ENCODE data around the gene CERT1.
"Not testable (repeated sequence)": the region's sequence is repeated elsewhere in the genome, so short reads cannot be mapped to it uniquely, and the experiment has no call there.

The CERT1 gene, protein sequence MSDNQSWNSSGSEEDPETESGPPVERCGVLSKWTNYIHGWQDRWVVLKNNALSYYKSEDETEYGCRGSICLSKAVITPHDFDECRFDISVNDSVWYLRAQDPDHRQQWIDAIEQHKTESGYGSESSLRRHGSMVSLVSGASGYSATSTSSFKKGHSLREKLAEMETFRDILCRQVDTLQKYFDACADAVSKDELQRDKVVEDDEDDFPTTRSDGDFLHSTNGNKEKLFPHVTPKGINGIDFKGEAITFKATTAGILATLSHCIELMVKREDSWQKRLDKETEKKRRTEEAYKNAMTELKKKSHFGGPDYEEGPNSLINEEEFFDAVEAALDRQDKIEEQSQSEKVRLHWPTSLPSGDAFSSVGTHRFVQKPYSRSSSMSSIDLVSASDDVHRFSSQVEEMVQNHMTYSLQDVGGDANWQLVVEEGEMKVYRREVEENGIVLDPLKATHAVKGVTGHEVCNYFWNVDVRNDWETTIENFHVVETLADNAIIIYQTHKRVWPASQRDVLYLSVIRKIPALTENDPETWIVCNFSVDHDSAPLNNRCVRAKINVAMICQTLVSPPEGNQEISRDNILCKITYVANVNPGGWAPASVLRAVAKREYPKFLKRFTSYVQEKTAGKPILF

DNA sequence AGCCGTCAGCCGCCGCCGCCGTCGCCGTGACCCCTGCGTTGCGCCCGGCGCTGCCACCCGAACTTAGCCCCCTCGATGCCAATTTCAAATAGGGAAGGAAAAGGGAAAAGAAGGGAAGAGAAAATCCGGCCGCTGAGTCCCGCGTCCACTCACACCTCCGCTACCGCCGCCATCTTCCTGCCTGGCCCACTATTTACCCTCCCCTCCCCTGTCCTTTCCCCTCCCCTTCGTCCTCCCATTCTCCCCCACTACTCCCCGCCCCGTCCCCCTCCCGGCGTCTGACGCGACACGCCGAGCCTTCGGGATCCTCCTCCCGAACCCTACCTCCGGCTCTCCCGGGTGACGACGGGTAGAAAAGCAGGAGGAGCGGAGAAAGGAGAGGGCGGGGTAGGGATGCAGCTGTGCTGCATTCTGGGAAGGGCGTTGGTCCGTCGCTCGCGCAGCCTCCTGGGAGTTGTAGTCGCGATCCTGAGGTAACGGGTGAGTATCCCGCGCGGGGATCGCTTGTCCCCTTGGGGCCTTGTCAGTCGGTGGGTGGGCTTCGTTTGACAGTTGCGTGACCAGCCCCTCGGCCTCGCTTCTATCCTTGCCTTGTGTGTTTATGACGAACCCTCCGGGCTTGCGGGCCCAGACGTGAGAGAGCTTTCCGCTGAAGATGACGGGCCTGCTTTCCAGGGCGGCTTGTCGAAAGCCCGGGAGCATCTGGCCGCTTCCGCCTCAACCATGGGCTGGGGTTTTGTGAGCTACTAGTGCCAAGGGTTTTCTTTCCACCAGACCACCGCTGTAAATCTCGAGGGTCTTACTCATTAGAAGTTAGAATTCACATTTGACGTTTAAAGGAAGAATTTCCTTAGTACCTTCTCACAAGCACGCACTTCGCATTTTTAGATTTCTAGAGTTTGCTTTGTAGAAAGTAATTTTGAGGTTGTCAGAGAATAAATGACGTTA lies at the start of gene CERT1, which contains the start of gene POLK:
Gene CERT1 (minus strand): TSS at position 195 of the 948 bp plus-strand sequence. CDS start 422 bp downstream, outside the sequence.
Gene POLK (plus strand): TSS at position 457 of the 948 bp plus-strand sequence.
- peak; percentile 74 for DNase-seq

DNA sequence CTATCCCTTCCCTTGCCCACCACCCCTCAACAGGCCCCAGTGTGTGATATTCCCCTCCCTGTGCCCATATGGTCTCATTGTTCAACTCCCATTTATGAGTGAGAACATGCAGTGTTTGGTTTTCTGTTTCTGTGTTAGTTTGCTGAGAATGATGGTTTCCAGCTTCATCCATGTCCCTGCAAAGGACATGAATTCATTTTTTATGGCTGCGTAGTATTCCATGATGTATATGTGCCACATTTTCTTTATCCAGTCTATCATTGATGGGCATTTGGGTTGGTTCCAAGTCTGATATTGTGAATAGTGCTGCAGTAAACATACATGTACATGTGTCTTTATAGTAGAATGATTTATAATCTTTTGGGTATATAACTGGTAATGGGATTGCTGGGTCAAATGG lies 49.2 kb upstream of the CERT1 start:
- DNase-seq, result not testable (repeated sequence)

DNA sequence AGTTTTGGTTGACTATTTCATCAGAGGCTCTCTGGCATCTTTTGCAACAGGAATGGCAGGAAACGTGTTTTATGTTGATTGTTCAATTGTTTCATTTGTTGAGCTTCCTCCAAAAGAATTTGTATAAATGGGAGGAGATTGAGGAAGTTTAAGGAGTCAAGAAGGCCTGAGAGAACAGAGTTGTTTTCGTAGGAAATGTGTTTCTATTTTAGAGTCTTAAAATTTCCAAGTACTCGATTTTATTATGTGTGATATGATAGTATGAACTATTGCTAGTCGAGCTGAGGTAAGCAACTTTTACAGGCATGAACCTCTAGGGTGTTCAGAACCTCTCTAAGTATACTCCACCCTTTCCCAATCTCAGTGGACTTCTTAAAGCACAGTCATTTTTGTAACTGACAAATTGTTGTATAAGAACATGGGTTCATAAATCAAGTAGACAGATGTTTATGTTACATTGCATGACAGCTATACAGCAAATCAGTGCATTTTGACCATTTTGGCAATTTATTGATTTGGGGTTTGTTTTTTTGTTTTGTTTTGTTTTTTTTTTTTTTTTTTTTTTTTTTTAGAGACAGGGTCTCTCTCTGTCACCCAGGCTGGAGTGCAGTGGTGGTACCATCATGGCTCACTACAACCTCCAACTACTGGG lies 47.7 kb upstream of the CERT1 start:
- peak; percentile 62 for DNase-seq

DNA sequence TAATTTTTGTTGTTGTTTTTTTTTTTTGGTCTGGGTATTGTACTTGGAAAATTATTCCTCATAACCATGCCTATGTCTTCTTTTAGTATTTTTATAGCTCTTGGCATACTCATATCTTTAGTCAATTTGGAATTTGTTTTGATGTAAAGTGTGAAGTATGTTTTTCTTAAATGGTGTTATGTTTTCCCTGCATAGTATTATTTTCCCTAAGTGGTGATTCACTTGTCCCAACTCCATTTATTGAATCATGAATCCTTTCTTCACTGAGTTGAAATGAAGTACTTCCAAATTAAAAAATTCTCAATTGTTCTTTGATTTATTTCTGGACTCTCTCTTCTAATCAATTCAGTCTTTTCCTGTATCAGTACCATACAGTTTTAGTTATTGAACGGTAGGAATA lies 46.8 kb upstream of the CERT1 start:
- DNase-seq, result no peak

DNA sequence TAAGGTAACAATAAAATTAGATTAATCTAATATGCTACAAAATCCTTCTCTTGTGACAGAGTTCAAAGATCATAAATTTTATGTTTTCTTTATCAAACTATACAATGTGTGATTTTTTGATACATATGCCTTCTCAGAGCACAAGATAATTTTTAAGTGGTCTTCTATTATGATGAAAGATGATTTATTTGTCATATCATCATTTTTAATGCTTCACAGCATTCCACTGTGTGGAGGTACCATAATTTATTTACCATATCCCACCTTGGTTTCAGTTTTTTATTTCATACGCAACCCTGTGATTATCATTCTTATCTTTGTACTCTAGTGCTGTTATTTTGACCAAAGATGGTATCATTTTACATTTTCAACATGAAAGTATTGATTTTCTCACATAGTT lies 41.9 kb upstream of the CERT1 start:
- no peak for DNase-seq

DNA sequence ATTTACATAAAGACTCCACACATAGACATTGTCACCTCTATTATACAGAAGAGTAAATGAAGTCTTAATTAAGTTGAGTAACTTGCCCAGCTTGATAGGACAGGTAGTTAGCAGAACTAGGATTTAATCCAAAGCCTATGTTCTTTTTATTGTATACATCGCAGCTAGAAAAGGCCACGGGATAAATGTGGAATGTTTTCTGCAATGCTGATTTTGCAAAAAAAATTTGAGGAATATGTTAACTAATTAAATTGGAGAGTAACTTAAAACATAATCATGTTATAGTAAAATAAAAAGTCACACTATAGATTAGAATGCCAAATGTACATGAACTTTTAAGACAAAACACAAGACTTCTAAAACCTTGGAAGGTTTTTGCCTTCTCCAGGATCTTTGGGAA lies 41.3 kb upstream of the CERT1 start:
- no peak for DNase-seq

DNA sequence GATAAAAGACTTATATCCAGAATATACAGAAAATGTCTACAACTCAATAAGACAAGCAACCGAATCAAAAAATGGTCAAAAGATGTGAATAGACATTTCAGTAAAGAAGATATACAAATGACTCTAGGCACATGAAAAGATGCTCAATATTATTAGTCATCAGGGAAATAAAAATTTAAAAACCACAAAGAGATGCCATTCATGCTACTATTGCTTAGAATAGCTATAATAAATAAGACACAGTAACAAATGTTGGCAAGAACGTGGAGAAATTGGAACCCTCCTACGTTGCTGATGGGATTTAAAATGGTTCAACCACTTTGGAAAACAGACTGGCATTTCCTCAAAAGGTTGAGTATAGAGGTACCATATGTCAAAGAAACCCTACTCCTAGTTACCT lies 40.0 kb upstream of the CERT1 start:
- no peak for DNase-seq

DNA sequence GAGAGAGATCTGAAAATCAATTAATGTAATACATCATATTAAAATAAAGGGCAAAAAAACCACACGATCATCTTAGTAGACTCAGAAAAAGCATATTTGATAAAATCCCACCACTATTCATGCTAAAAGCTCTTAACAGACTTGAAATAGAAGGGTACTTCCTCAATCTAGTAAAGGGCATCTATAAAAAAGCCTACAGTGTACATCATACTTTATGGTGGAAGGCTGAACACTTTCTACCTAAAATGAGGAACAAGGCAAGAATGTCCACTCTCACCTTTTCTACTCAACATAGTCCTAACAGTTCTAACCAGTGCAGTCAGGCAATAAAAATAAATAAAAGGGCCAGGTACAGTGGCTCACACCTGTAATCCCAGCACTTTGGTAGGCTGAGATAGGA lies 39.2 kb upstream of the CERT1 start:
- DNase-seq, result no peak

DNA sequence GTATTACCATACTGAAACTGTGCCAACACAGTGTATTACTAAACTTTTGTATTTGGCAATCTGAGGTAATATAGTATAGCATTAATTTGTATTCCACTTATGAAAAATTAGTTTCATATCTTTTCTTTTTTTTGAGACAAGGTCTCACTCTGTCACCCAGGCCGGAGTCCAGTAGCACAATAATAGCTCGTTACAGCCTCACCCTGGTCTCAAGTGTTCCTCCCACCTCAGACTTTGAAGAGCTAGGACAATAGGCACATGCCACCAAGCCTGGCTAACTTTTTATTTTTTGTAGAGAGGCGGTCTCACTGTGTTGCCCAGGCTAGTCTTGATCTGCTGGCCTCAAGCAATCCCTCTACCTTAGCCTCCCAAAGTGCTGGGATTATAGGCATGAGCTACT lies 36.4 kb upstream of the CERT1 start:
- no peak for DNase-seq

DNA sequence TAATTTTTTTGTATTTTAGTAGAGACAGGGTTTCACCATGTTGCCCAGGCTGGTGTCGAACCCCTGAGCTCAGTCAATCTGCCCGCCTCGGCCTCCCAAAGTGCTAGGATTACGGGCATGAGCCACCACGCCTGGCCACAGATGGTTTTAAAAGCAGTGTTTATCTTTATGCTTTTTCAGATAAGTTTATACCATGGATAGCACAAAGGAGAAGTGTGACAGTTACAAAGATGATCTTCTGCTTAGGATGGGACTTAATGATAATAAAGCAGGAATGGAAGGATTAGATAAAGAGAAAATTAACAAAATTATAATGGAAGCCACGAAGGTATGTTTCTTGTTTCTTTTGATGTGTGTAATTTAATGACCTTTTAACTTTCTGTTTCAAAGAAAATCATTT lies 35.4 kb upstream of the CERT1 start:
- DNase-seq, result no peak

DNA sequence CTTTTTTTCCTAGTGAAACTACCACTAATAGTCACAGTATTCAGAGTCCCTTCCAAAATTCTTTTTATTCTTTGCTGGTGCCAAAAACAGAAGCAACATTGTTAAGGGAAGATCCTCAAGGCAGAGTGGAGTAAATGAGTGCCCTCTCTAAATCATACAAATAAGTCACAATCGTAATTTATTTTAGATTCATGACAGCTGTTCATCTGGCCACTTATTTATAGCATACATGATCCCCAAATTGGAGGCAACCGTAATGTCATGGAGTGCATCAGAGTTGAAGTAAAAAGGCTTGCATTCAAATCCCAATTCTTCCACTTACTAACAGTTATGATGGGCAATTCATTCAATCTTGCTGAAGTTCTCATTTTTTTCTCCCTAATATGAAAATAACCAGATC lies 33.7 kb upstream of the CERT1 start:
- DNase-seq, result no peak

DNA sequence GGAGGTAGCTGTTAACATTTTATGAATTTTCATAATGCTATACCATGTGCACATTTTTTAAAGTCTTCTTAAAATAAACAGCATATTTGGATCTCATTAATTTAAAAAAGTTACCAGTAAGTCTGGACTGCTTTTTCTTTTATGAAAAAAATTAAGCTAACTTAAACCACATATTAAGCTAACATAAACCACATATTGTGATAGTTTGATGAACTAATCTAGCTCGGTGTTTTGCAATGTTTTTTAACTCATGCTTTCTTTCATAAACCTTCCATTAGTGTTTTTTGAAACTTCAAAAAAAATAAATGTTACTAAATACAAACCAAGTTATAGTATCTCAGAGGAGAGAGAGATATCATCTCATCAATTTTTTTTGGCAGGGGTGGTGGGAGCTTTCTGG lies 26.8 kb upstream of the CERT1 start:
- DNase-seq, result no peak

DNA sequence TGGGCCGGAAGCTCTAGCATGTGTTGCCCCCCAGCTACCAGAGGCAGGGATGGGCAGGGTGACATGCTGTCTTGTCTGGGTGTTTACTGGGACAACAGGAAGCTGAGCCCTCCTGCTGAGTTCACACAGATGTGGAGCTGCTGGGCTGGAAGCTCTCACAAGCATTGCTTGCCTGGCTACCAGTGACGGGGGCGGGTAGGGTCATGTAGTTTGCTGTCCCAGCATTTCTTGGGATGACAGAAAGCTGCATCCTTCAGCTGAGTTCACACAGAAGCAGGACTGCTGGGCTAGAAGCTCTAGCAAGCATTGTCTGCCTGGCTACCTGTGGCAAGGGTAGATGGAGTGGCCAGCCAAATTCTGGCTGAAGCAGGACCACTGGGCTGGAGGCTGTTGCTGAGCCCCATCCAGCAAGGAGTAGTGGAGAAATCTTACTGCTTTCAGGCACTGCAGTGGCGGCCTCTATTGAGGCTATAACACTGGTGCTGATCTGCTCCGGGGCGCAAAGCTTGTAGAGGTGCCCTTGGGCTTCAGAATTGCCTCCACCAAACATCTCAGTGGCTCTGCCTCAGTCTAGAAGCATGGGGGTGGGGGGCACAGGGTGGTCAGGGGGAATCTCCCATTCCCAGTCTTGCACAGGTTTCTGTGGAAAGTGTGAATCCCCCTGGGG lies 25.4 kb upstream of the CERT1 start:
- DNase-seq, result no peak

DNA sequence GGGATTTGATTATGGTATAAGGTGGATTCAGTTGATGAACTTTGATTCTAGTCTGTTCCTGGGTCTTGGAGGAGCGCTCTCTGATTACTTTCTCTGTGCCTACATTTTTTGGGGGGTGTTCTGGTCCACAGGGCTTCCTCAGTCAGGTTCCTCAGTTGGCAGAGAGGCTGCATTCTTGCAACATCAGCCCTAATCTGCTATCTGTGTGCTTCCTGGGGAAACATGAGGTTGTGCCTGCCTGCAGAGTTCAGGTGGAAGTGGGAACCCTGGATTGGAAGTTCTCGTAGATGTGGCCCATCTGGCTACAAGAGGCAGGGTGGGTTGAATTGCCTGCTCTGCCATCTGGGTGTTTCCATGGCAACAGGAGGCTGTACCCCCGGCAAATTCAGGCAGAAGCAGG lies 24.7 kb upstream of the CERT1 start:
- no peak for DNase-seq

DNA sequence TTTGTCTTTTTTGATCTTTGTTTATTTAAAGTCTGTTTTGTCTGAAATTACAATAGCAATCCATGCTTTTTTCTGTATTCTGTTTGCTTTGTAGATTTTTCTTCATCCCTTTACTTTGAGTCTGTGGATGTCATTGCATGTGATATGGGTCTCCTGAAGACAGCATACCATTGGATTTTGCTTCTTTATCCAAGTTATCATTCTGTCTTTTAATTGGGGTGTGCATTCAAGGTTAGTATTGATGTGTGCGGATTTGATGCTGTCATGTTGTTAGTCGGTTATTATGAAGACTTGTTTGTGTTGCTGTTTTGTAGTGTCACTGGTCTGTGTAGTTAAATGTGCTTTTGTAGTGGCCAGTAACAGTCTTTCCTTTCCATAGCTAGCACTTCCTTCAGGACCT lies 23.3 kb upstream of the CERT1 start:
- no peak for DNase-seq

DNA sequence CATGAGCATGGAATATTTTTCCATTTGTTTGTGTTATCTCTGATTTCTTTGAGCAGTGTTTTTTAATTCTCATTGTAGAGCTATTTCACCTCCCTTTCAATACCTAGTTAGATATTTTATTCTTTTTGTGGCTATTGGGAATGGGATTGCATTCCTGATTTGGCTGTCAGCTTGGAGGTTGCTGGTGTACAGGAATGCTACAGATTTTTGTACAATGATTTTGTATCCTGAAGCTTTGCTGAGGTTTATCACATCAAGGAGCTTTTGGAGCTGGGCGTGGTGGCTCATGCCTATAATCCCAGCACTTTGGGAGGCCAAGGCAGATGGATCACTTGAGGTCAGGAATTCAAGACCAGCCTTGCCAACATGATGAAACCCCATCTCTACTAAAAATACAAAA lies 22.3 kb upstream of the CERT1 start:
- DNase-seq, result not testable (repeated sequence)

DNA sequence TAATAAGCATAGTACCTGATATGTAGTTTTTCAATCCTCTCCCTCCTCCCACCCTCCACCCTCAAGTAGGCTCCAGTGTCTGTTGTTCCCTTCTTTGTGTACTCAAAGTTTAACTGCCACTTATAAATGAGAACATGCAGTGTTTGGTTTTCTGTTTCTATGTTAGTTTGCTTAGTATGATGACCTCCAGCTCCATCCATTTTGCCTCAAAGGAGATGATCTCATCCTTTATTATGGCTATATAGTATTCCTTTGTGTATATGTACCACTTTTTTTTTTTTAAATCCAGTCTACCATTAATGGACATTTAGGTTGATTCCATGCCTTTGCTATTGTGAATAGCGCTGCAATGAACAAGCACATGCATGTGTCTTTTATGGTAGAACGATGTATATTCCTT lies 20.8 kb upstream of the CERT1 start:
- DNase-seq, result no peak

DNA sequence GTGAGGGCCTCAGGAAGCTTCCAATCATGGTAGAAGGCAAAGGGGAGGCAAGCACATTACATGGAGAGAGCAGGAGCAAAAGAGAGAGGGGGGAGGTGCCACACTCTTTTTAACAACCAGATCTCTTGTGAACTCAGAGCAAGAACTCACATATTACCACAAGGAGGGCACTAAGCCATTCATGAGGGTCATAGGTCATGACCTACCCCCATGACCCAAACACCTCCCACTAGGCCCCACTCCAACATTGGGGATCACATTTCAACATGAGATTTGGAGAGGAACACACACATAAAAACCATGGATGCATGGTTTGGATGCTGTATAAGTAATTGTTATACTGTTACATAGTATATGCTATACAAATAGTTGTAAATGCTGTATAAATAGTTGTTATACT lies 17.8 kb upstream of the CERT1 start:
- no peak for DNase-seq

DNA sequence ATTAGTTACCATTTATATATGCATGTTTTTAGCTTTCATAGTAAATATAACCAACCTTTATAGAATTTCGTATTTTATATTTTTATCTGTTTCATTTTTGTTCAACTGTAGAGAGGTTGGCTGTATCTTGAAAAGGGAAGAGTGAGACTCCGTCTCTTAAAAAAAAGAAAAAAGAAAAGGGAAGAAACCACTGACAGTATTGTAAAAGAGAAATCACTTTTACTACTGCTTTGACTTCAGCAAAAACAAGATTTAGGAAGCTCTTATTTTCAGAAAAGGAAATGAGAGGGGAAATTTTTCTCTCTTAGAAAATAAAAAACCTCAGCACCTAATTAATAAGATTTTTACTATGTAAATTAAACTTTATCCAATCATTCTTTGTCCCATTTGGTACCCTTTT lies 14.6 kb upstream of the CERT1 start:
- DNase-seq, result no peak

DNA sequence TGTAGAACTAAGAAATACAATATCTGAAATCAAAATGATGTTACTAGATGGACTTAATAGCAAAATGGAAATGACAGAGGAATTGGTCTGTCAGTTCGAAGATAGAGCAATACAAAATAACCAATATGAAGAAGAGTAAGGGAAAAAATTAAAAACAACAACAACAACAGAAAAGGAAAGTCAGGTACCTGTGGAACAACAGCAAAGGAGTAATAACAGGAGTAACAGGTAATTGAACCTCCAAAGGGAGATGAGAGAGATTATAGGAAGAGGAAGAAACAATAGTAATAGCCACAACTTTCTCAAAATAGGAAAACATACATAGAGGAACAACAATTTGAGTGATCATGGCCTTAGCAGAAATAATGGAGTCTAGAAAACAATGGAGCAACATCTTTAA lies 13.9 kb upstream of the CERT1 start:
- no peak for DNase-seq

DNA sequence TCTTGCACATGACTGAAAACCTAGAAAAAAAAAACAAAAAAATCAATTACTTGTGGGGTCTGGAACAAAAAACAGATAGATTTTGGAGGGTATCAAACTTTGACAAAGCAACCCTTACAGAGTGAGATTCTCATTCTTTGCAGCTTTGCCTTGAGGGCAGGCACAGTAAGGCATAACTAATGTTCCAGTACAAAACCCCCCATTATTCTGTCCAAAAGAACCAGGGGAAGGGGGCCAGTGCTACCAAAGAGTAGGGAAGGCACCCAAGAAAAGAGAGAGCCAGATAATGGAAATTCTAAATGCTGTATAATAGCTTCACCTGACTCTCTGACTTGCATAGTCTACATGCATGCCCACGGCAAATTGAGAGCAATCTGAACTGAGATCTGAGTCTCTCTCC lies 13.2 kb upstream of the CERT1 start:
- DNase-seq, result no peak

DNA sequence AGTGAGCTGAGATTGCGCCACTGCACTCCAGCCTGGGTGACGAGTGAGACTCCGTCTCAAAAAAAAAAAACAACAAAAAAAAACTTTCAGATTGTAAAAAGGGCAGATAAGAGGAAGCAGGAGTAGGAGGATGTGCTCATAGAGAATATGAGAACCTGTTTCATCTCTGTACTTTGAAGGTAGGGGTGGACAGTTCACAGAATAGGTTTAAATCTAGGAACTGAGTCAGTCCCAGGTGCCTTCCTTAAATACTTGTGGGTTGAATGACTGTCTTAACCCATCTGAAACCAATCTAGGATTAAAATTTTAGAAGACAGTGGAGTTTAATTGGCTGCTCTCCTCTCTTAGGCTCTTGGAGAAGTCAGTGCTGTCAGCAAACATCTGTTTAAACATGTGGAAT lies 12.6 kb upstream of the CERT1 start:
- DNase-seq, result no peak

Data from GF-D8 (cell line).